OCI-LY1 (cell line): ENCODE data around the gene RRP1B.

ENCODE experiments used
- H2AFZ ChIP-seq: fragments of 200-600 bp; sonication (generic), shearing (Covaris generic); 2 replicates; pipeline ENCODE4 v1.6.0; 2014; ENCODE audit warnings: antibody characterized with exemption, mild to moderate bottlenecking, low read length
- H3F3A ChIP-seq: fragments of 200-600 bp; sonication (generic), shearing (Covaris generic); 2 replicates; pipeline ENCODE4 v1.6.0; 2014; ENCODE audit warnings: mild to moderate bottlenecking, antibody characterized with exemption, low read length, moderate library complexity; ENCODE audit not compliant: insufficient read depth
- H3K27ac ChIP-seq: fragments of 200-600 bp; sonication (generic); 2 replicates; pipeline ENCODE4 v1.5.1; 2014; ENCODE audit warnings: low read length, mixed run types, mild to moderate bottlenecking, low read depth; ENCODE audit not compliant: poor library complexity, severe bottlenecking
- H3K27me3 ChIP-seq: fragments of 200-600 bp; sonication (generic); 2 replicates; pipeline ENCODE4 v1.6.0; 2014; ENCODE audit warnings: antibody characterized with exemption, mild to moderate bottlenecking, low read length, moderate library complexity; ENCODE audit not compliant: insufficient read depth
- H3K36me3 ChIP-seq: fragments of 200-600 bp; sonication (generic); 2 replicates; pipeline ENCODE4 v1.6.1; 2014; ENCODE audit warnings: mild to moderate bottlenecking, antibody characterized with exemption, low read length, moderate library complexity, mixed read lengths; ENCODE audit not compliant: insufficient read depth
- H3K4me1 ChIP-seq: fragments of 200-600 bp; sonication (generic); 2 replicates; pipeline ENCODE4 v1.5.1; 2014; ENCODE audit warnings: mild to moderate bottlenecking, low read length, moderate library complexity; ENCODE audit not compliant: insufficient read depth, severe bottlenecking
- H3K4me2 ChIP-seq: fragments of 200-600 bp; sonication (generic), shearing (Covaris generic); 2 replicates; pipeline ENCODE4 v1.6.1; 2014; ENCODE audit warnings: low read length
- H3K4me3 ChIP-seq: fragments of 200-600 bp; sonication (generic); 2 replicates; pipeline ENCODE4 v1.5.1; 2014; ENCODE audit warnings: low read length, low read depth, mild to moderate bottlenecking, mixed read lengths; ENCODE audit not compliant: poor library complexity, severe bottlenecking
- H3K79me2 ChIP-seq: fragments of 200-600 bp; shearing (Covaris generic); 2 replicates; pipeline ENCODE4 v1.6.1; 2016; ENCODE audit warnings: mixed run types, low read length, mixed read lengths; ENCODE audit not compliant: insufficient read depth
- H3K9ac ChIP-seq: fragments of 200-600 bp; sonication (generic), shearing (Covaris generic); 2 replicates; pipeline ENCODE4 v1.6.1; 2014; ENCODE audit warnings: mild to moderate bottlenecking, low read length, mixed read lengths
- H3K9me2 ChIP-seq: fragments of 200-600 bp; sonication (generic), shearing (Covaris generic); 2 replicates; pipeline ENCODE4 v1.6.1; 2014; ENCODE audit warnings: low read depth, mild to moderate bottlenecking, low read length, mixed read lengths
- H3K9me3 ChIP-seq: fragments of 200-600 bp; shearing (Covaris generic); 2 replicates; pipeline ENCODE4 v1.6.1; 2014; ENCODE audit warnings: low read length, mixed read lengths
- H4K20me1 ChIP-seq: fragments of 200-600 bp; sonication (generic), shearing (Covaris generic); 2 replicates; pipeline ENCODE4 v1.6.0; 2016; ENCODE audit warnings: mild to moderate bottlenecking, low read length; ENCODE audit not compliant: insufficient read depth
- CTCF ChIP-seq: fragments of 200-600 bp; sonication (generic), shearing (Covaris generic); IDR thresholded peaks from 2 replicates; pipeline ENCODE4 v1.5.1; 2017; ENCODE audit warnings: mild to moderate bottlenecking, antibody characterized with exemption, low read length, moderate library complexity, mixed read lengths
- EZH2 ChIP-seq: fragments of 200-600 bp; sonication (generic), shearing (Covaris generic); IDR thresholded peaks from 2 replicates; pipeline ENCODE4 v1.8.0; 2017; ENCODE audit warnings: borderline replicate concordance, mixed run types, mild to moderate bottlenecking, antibody characterized with exemption, low read length, moderate library complexity, mixed read lengths

The RRP1B gene

GRCh38 chr21:43699933-43700599 lies 40.7 kb downstream of the RRP1B start:
- Histone ChIP-seq H3K4me1 (peaks cover 9% of the 10 kb centered on the region), H3K27ac (no peak overlapping the region), H3K4me3 (no peak overlapping the region), H3K36me3 (peaks cover 28% of the 10 kb centered on the region), H3K9me3 (no peaks in the 10 kb centered on the region), H3K4me2 (no peak overlapping the region), H3K9me2 (no peaks in the 10 kb centered on the region), H3K79me2 (no peaks in the 10 kb centered on the region), H3F3A (no peaks in the 10 kb centered on the region), H4K20me1 (no peaks in the 10 kb centered on the region), H2AFZ (no peak overlapping the region), H3K9ac (no peak overlapping the region), H3K27me3 (peaks cover 5% of the 10 kb centered on the region; the same call in 1 of the 2 replicates)
- no peak for TF ChIP-seq EZH2

GRCh38 chr21:43701936-43702784 lies 42.8 kb downstream of the RRP1B start:
- H4K20me1 ChIP-seq = no peaks in the 10 kb centered on the region
- no peak overlapping the region for H3K4me3 ChIP-seq
- no peak overlapping the region for H3K27ac ChIP-seq
- H3K36me3 ChIP-seq = peaks cover 9% of the 10 kb centered on the region; the same call in 1 of the 2 replicates
- H3K9me3 ChIP-seq = no peaks in the 10 kb centered on the region
- H3K27me3 ChIP-seq = peaks cover 5% of the 10 kb centered on the region; the same call in 1 of the 2 replicates
- H3F3A ChIP-seq = no peaks in the 10 kb centered on the region
- H3K79me2 ChIP-seq = no peaks in the 10 kb centered on the region
- no peak overlapping the region for H3K9ac ChIP-seq
- H2AFZ ChIP-seq = no peak overlapping the region
- TF ChIP-seq CTCF (no peak), EZH2 (no peak)
- peaks cover 9% of the 10 kb centered on the region for H3K4me1 ChIP-seq
- no peaks in the 10 kb centered on the region for H3K9me2 ChIP-seq
- no peak overlapping the region for H3K4me2 ChIP-seq

GRCh38 chr21:43702785-43703034 lies 43.4 kb downstream of the RRP1B start:
- no peak overlapping the region for H3K27ac ChIP-seq
- H3K36me3 ChIP-seq = peaks cover 7% of the 10 kb centered on the region; the same call in 1 of the 2 replicates
- no peaks in the 10 kb centered on the region for H4K20me1 ChIP-seq
- no peak overlapping the region for H3K4me3 ChIP-seq
- H3K9ac ChIP-seq = no peak overlapping the region
- peak overlapping the region; percentile 16; the same call in 1 of the 2 replicates for H3K4me2 ChIP-seq
- H3F3A ChIP-seq = no peaks in the 10 kb centered on the region
- H3K4me1 ChIP-seq = peaks cover 9% of the 10 kb centered on the region
- peaks cover 5% of the 10 kb centered on the region; the same call in 1 of the 2 replicates for H3K27me3 ChIP-seq
- no peak for TF ChIP-seq EZH2
- TF ChIP-seq CTCF = no peak
- no peak overlapping the region for H2AFZ ChIP-seq
- H3K79me2 ChIP-seq = no peaks in the 10 kb centered on the region
- no peaks in the 10 kb centered on the region for H3K9me3 ChIP-seq
- H3K9me2 ChIP-seq = no peaks in the 10 kb centered on the region
